SK-N-SH (cell line): ENCODE data around the gene R3HCC1L. TPM values are rescaled to one million over a fixed set of nuclear protein-coding genes. Genes with fewer than 3 reads are reported as not detected.

Experiments
- CTCF ChIA-PET: fragments of 300-600, 350-600 bp; formaldehyde crosslinking; extraction: SDS; loops from one replicate; lab custom pipeline; 2021; lab: Yijun Ruan, JAX
- POLR2A ChIA-PET: fragments of 350-600 bp; sonication (Branson Sonifier 250); formaldehyde crosslinking; extraction: SDS; loops from one replicate; lab custom pipeline; 2020; ENCODE audit warnings: antibody characterized with exemption, inconsistent platforms; lab: Yijun Ruan, JAX
- DNase-seq: peaks from one replicate; pipeline ENCODE4 v3.0.0; 2012
- H2AFZ ChIP-seq: fragments of 200-600 bp; sonication (generic); 2 replicates; pipeline ENCODE4 v1.8.1; 2016; ENCODE audit warnings: antibody characterized with exemption, mild to moderate bottlenecking, low read depth
- H3F3A ChIP-seq: fragments of 200-600 bp; sonication (generic); replicated peaks from 2 replicates; pipeline ENCODE3; 2016; ENCODE audit warnings: antibody characterized with exemption, mild to moderate bottlenecking; ENCODE audit not compliant: insufficient read depth
- H3K27ac ChIP-seq, 2 experiments: fragments of 200-500 bp in 1 of 2; fragments of 200-600 bp in 1 of 2; sonication (Bioruptor generic) in 1 of 2; sonication (generic), shearing (Covaris generic) in 1 of 2; 2 replicates each; pipeline versions ENCODE4 v1.5.1 to v1.6.1; 2014 to 2016; ENCODE audit warnings: low read depth in 2 of 2, inconsistent platforms in 1 of 2, low read length in 1 of 2, mild to moderate bottlenecking in 1 of 2, mixed read lengths in 1 of 2
- H3K27me3 ChIP-seq: fragments of 200-600 bp; sonication (generic), shearing (Covaris generic); 2 replicates; pipeline ENCODE4 v1.6.1; 2016; ENCODE audit warnings: mixed run types; ENCODE audit not compliant: insufficient read depth
- H3K36me3 ChIP-seq, 2 experiments: fragments of 200-500 bp in 1 of 2; fragments of 200-600 bp in 1 of 2; sonication (Bioruptor generic) in 1 of 2; sonication (generic) in 1 of 2; replicated peaks in 1 of 2; 2 replicates each; pipeline versions ENCODE3 to v1.5.1; 2014 to 2016; ENCODE audit warnings: low read length in 1 of 2, mild to moderate bottlenecking in 1 of 2; ENCODE audit not compliant: insufficient read depth in 2 of 2, control insufficient read depth in 1 of 2
- H3K4me1 ChIP-seq, 2 experiments: fragments of 200-500 bp in 1 of 2; fragments of 200-600 bp in 1 of 2; sonication (Bioruptor generic) in 1 of 2; sonication (generic), shearing (Covaris generic) in 1 of 2; 2 replicates each; pipeline versions ENCODE4 v1.5.1 to v1.6.1; 2014 to 2016; ENCODE audit warnings: low read depth in 1 of 2, low read length in 1 of 2, mixed run types in 1 of 2; ENCODE audit not compliant: insufficient read depth in 2 of 2, control insufficient read depth in 1 of 2
- H3K4me2 ChIP-seq: fragments of 200-600 bp; sonication (generic), shearing (Covaris generic); 2 replicates; pipeline ENCODE4 v1.6.1; 2017; ENCODE audit warnings: mixed run types
- H3K4me3 ChIP-seq, 2 experiments: fragments of 200-500 bp in 1 of 2; fragments of 200-600 bp in 1 of 2; sonication (Bioruptor generic) in 1 of 2; sonication (generic), shearing (Covaris generic) in 1 of 2; 2 replicates each; pipeline versions ENCODE4 v1.5.1 to v1.8.1; 2014 to 2016; ENCODE audit warnings: low read depth in 2 of 2, inconsistent platforms in 1 of 2, low read length in 1 of 2, mild to moderate bottlenecking in 1 of 2, mixed read lengths in 1 of 2, moderate library complexity in 1 of 2
- H3K79me2 ChIP-seq: fragments of 200-600 bp; sonication (generic); 2 replicates; pipeline ENCODE4 v1.8.1; 2017; ENCODE audit warnings: mild to moderate bottlenecking; ENCODE audit not compliant: insufficient read depth
- H3K9ac ChIP-seq: fragments of 200-600 bp; sonication (generic); 2 replicates; pipeline ENCODE4 v1.6.1; 2017; ENCODE audit warnings: mixed run types
- H3K9me2 ChIP-seq: fragments of 200-600 bp; sonication (generic); 2 replicates; pipeline ENCODE4 v1.6.1; 2017; ENCODE audit warnings: mixed run types
- H3K9me3 ChIP-seq: fragments of 200-600 bp; sonication (generic); 2 replicates; pipeline ENCODE4 v1.6.1; 2017; ENCODE audit warnings: mixed run types, mild to moderate bottlenecking, moderate library complexity
- H4K20me1 ChIP-seq: fragments of 200-600 bp; sonication (generic); 2 replicates; pipeline ENCODE4 v1.6.1; 2017; ENCODE audit warnings: mild to moderate bottlenecking, mixed run types; ENCODE audit not compliant: insufficient read depth
- FOSL2 ChIP-seq: IDR thresholded peaks from 2 replicates; pipeline ENCODE4 v1.4.0; 2012; ENCODE audit warnings: low read depth, mild to moderate bottlenecking, moderate library complexity, borderline replicate concordance
- FOXJ3 ChIP-seq: sonication (generic); formaldehyde crosslinking; IDR thresholded peaks from 2 replicates; pipeline ENCODE4 v1.5.1; 2020; ENCODE audit warnings: mild to moderate bottlenecking, missing genetic modification reagents
- FOXM1 ChIP-seq: IDR thresholded peaks from 2 replicates; pipeline ENCODE4 v1.4.0; 2012; ENCODE audit warnings: low read depth, mild to moderate bottlenecking
- IRF3 ChIP-seq: fragments of 150-350 bp; IDR thresholded peaks from 2 replicates; pipeline ENCODE4 v1.6.1; 2016; ENCODE audit warnings: mild to moderate bottlenecking, low read depth, low read length
- MAX ChIP-seq: IDR thresholded peaks from 2 replicates; pipeline ENCODE4 v1.4.0; 2012; ENCODE audit warnings: low read depth
- MEF2A ChIP-seq: IDR thresholded peaks from 2 replicates; pipeline ENCODE4 v1.4.0; 2012; ENCODE audit warnings: low read depth, borderline replicate concordance
- MXI1 ChIP-seq: IDR thresholded peaks from 2 replicates; pipeline ENCODE4 v1.6.1; 2012; ENCODE audit warnings: mild to moderate bottlenecking, low read depth, low read length, improper control_type of control experiment
- PBX3 ChIP-seq: IDR thresholded peaks from 2 replicates; pipeline ENCODE4; 2012
- POLR2AphosphoS5 ChIP-seq: IDR thresholded peaks from 2 replicates; pipeline ENCODE4 v1.6.1; 2012; ENCODE audit warnings: low read depth, low read length
- RAD21 ChIP-seq: IDR thresholded peaks from 2 replicates; pipeline ENCODE4 v1.6.1; 2012; ENCODE audit warnings: mild to moderate bottlenecking, low read length
- RCOR1 ChIP-seq: fragments of 150-350 bp; IDR thresholded peaks from 2 replicates; pipeline ENCODE4 v1.6.1; 2017; ENCODE audit warnings: antibody characterized with exemption, low read length
- REST ChIP-seq: IDR thresholded peaks from 2 replicates; pipeline ENCODE4 v1.6.1; 2012; ENCODE audit warnings: mild to moderate bottlenecking, low read depth, low read length, moderate library complexity
- RFX5 ChIP-seq: IDR thresholded peaks from 2 replicates; pipeline ENCODE4 v1.6.1; 2012; ENCODE audit warnings: mild to moderate bottlenecking, improper control_type of control experiment, low read length
- RXRA ChIP-seq: IDR thresholded peaks from 2 replicates; pipeline ENCODE4 v1.4.0; 2012; ENCODE audit warnings: low read depth, mild to moderate bottlenecking, borderline replicate concordance
- SMC3 ChIP-seq: IDR thresholded peaks from 2 replicates; pipeline ENCODE4 v1.6.1; 2012; ENCODE audit warnings: low read depth, low read length, improper control_type of control experiment
- USF2 ChIP-seq: fragments of 150-350 bp; IDR thresholded peaks from 2 replicates; pipeline ENCODE4 v1.6.1; 2017; ENCODE audit warnings: antibody characterized with exemption, low read length, low read depth, borderline replicate concordance
- ZBTB33 ChIP-seq: IDR thresholded peaks from 2 replicates; pipeline ENCODE4 v1.4.0; 2012; ENCODE audit warnings: low read depth, borderline replicate concordance
- WGBS: methylation state at CpG from one replicate; pipeline ENCODE4 v1.1.6; 2017; ENCODE audit warnings: low lambda C conversion rate; 5-methylcytosine and 5-hydroxymethylcytosine counted together
- polyA plus RNA-seq, 3 experiments: library from polyadenylated mRNA; depleted of rRNA; stranded (reverse); fragments of >200 nt; gene quantifications; 2 replicates each; pipeline ENCODE4 v1.2.3, GENCODE V29; 2012

Gene R3HCC1L
- polyA plus RNA-seq, 1 of the 3 experiments (the other 2 are of a cell fraction) = 6.0 TPM

GRCh38 chr10:98294270-98294627 lies 159.8 kb downstream of the R3HCC1L start:
- H3K4me1 ChIP-seq = peaks cover 0 to 12% of the 10 kb centered on the region in 2 experiments; a peak in 1 of 4 replicates
- H3K9me2 ChIP-seq = no peaks in the 10 kb centered on the region
- 81% methylated on average over 2 of the region's 3 CpGs for WGBS
- TF ChIP-seq USF2 = no peak
- TF ChIP-seq RXRA = no peak
- TF ChIP-seq MEF2A = no peak
- no peak for TF ChIP-seq FOXJ3
- TF ChIP-seq RFX5 = no peak
- no peak for TF ChIP-seq FOSL2
- no peak for TF ChIP-seq POLR2AphosphoS5
- TF ChIP-seq SMC3 = no peak
- no peak for TF ChIP-seq REST
- TF ChIP-seq MXI1 = no peak
- TF ChIP-seq ZBTB33 = no peak
- TF ChIP-seq RCOR1 = no peak
- TF ChIP-seq MAX = no peak
- TF ChIP-seq FOXM1 = no peak
- TF ChIP-seq PBX3 = no peak
- no peak for TF ChIP-seq RAD21
- no peak for TF ChIP-seq IRF3
- TF ChIP-seq, all 33 proteins: peak for 0
- DNase-seq = no peak
- H3K9ac ChIP-seq = no peak overlapping the region
- H3K36me3 ChIP-seq = no peaks in the 10 kb centered on the region
- no peaks in the 10 kb centered on the region for H3K79me2 ChIP-seq
- H2AFZ ChIP-seq = no peak overlapping the region
- no peaks in the 10 kb centered on the region for H4K20me1 ChIP-seq
- no peaks in the 10 kb centered on the region for H3F3A ChIP-seq
- no peak overlapping the region for H3K27ac ChIP-seq
- no peak overlapping the region for H3K4me3 ChIP-seq
- CTCF ChIA-PET = interaction anchor here (1.0 to 1.5 kb wide), 2 partner anchors 15 to 18 kb away, joined by 5 read pairs; no protein-coding TSS in a partner anchor
- no peaks in the 10 kb centered on the region; the same call in 1 of the 2 replicates for H3K27me3 ChIP-seq
- POLR2A ChIA-PET = no interaction called here
- no peaks in the 10 kb centered on the region for H3K9me3 ChIP-seq
- H3K4me2 ChIP-seq = no peak overlapping the region
